OCI-LY1 (cell line): Measurements from ENCODE around the gene RFC2.

Experiments used
- CTCF ChIP-seq: fragments of 200-600 bp; sonication (generic), shearing (Covaris generic); IDR thresholded peaks from 2 replicates; pipeline ENCODE4 v1.5.1; 2017; ENCODE audit warnings: mild to moderate bottlenecking, antibody characterized with exemption, low read length, moderate library complexity, mixed read lengths
- EZH2 ChIP-seq: fragments of 200-600 bp; sonication (generic), shearing (Covaris generic); IDR thresholded peaks from 2 replicates; pipeline ENCODE4 v1.8.0; 2017; ENCODE audit warnings: borderline replicate concordance, mixed run types, mild to moderate bottlenecking, antibody characterized with exemption, low read length, moderate library complexity, mixed read lengths

- no peak for TF ChIP-seq CTCF
- TF ChIP-seq EZH2, result no peak
Observed at GRCh38 chr7:74194686-74195085, 59.5 kb downstream of the RFC2 start.
